Iris pigment epithelial cell (primary cell): ENCODE results near the gene VAT1L.
A peak's percentile ranks its signal among the peaks of the same experiment; 100 is the strongest.
"Not testable (repeated sequence)": the region's sequence is repeated elsewhere in the genome, so short reads cannot be mapped to it uniquely, and the experiment has no call there.

Experiments used
- DNase-seq: peaks from one replicate; pipeline ENCODE4 v3.0.0-alpha.2; 2011; ENCODE audit warnings: low read depth

VAT1L gene

DNA sequence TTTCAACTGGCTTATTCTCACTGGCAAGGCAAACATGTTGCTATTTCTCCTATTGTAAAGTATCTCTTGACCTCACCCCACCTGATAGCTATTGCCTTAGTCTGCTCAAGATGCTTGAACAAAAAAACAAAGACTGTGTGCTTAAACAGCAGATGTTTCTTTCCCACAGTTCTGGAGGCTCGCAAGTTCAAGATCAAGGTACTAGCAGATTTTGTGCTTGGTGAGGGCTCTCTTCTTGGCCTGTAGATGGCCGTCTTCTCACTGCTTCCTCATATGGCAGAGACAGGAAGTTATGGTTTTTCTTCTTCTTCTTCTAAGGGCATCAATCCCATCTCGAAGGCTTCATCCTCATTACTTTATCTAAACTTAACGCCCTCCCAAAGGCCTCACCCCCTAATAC is 124.3 kb downstream of the VAT1L start:
- DNase-seq: no peak

DNA sequence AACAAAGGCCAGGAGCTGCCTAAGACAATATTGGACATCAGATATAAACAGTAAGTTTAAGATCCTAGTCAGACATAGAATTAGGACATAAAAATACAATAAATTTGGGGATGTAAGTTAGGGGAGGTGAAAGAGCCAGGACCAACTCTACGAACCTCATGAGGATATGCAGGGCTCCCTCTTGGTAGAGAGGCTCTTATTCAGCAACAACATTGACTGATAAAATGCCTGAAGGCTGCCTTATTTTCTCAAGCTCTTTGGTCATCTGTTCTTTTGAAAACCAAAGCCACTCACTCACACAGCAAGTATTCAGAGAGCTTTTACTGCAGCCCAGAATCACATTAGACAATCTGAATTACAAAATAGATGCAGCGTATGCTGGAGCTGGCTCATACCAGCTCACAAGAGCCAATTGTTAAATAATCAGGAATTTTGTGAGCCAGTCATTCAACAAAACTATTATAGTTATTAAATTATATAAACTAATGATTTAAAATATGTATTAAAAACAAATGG is 125.4 kb downstream of the VAT1L start:
- DNase-seq: no peak

DNA sequence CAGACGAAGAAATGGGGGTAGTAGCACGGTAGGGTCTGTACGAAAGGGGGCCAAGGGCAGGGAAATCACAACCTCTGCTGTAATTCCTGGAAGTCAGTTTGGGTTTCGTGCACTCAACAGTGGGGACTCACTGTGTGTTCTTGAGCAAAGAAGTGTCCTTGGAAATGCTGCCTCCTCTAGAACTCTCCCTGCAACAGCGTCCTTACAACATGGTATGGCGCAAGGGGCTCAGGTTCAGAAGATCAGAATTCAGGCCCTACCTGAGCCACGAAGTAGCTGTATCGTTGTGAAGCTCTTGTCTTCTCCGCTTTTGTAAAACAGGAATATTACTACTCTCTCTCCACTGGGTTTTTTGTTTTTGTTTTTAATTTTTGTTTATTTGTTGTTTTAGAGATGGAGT is 127.7 kb downstream of the VAT1L start:
- DNase-seq: no peak

DNA sequence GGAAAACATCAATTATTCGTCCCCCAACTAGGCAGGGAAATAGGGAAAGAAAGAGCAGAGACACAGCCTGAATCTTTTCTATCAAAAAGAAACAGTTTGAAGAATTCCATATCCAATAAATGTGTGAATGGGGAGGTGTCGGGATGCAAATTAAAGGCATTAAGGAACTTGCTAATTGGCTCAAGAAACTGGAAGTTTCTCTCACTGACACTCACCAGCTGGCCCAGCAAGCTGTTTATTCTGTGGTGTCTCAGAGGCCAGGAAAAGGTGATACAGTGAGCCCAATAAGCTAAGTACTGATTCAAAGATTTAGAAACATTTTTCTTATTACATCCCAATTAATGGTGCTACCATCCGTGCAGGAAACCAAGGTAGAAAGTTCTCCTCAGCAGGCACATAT is 129.6 kb downstream of the VAT1L start:
- DNase-seq: no peak

GRCh38 chr16:77918809-77919707 is 130.7 kb downstream of the VAT1L start:
- DNase-seq: peak; percentile 72

GRCh38 chr16:77919761-77920415 is 131.5 kb downstream of the VAT1L start:
- no peak for DNase-seq

DNA sequence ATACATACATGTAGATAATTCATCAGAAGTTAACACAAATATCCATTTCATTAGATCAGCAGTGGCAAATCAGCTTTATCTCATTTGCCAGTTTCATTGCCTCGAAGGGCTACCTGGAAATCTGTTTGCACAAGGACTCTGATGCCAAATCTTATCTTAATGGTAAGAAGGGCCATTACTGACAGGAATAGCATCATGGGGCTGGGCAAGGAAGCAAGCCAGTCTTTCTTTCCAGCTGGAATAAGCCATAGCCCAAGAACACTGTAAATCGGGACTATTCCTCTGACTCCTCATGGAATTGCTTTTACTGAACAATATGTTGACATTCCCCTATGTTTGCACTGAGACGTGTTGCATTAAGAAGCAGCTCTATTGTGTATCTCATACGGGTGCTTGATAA is 132.6 kb downstream of the VAT1L start:
- no peak for DNase-seq

DNA sequence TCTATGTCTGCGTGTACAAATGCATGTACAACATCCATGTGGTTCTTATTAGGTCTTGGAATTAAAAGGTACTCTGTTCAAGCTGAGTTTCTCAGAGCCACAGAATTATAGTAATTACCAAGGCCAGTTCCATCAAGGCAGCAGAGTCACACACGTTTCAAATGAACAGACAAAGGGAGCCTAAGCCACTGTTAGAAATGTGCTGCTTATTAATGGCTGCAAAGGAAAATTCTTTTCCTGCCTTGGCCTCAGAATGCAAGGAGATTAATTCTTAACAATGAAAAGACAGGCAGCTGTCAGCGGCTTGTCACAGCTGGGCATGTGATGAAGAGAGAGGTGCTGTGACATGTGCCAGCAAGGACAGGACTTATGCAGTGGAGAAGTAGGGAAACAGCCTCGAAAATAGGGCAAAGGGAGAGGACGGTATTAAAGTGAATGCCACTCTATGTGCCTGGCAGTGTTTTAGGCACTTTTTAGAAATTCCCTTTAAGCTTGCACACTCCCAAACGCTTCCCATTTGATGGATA is 133.9 kb downstream of the VAT1L start:
- DNase-seq: no peak

DNA sequence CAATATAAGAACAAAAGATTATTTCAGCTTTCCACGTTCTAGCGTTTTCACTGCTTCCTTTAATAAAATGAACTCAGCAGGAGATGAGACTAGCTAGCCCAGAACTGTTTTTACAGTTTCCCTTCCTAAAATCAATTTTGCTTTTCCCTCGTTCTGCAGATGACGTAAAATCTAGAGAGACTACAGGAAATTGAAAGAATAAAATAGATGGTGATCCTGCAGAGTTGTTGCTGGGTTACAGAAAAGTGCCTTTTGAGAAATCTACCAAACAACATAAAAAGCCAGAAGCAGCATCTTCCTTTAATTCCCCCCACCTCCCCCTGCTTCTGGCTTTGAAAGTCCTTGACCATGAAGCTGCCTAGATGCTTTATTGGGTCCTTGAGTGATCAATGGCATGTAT is 137.2 kb downstream of the VAT1L start:
- no peak for DNase-seq

GRCh38 chr16:77928096-77928495 is 139.7 kb downstream of the VAT1L start:
- no peak for DNase-seq

GRCh38 chr16:77929004-77929403 is 140.6 kb downstream of the VAT1L start:
- no peak for DNase-seq

- DNase-seq: no peak
Measured at GRCh38 chr16:77931058-77931457, 142.7 kb downstream of the VAT1L start.

- no peak for DNase-seq
Measured at GRCh38 chr16:77937473-77938149, 149.2 kb downstream of the VAT1L start.

DNA sequence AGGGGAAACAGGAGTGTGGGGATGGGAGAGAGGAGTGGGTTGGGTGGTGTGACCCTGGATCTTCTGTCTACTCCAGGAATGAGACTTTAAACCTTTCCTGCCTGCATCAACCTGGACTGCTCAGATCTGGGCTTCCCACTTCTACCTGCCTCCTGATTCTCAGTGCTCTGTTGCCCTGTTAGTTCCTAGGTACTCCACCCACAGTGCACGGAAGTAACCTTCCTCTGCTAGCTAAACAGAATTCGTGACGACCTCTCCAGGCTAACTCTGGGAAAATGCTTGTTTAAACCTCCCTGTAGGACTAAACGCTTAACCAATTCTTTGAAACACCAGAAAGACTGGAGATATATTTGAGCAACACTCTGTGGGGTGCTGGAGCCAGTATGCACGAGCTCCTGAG is 150.5 kb downstream of the VAT1L start:
- DNase-seq: no peak

DNA sequence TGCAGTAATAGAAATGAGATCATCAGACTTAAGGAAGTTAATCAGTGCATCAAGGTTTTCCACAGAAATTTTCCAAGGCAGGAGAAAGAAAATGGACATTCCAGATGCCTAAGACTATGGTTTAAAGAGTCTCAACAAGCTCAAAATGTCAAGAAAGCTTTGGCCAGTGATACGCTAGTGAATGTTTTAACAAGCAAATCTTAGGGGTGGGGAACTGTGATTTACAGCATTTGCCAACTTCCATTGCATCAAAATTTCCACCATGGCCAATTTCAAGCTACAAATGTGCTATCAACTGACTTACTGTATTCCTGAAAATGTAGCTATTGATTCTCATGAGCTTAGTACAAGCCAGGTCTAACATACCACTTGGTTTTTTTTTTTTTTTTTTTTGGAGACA is 151.6 kb downstream of the VAT1L start:
- DNase-seq: no peak

DNA sequence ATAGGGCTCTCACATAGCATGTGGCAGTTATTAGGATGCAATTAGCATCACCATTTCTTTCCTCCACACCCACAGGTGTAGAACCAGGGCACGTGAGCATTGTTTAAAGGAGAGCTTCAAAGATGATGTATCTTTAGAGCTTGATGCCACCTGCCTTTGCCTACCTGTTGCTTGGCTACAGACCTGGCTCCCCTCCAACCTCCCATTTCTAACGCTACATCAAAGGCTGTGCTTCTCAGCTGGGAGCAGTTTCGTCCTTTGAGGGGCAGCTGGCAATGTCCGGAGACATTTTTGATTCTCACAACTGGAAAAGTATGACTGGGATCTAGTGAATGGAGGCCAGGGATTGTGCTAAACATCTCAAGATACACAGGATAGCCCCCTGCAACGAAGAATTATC is 155.4 kb downstream of the VAT1L start:
- no peak for DNase-seq

GRCh38 chr16:77944631-77945030 is 156.3 kb downstream of the VAT1L start:
- no peak for DNase-seq

DNA sequence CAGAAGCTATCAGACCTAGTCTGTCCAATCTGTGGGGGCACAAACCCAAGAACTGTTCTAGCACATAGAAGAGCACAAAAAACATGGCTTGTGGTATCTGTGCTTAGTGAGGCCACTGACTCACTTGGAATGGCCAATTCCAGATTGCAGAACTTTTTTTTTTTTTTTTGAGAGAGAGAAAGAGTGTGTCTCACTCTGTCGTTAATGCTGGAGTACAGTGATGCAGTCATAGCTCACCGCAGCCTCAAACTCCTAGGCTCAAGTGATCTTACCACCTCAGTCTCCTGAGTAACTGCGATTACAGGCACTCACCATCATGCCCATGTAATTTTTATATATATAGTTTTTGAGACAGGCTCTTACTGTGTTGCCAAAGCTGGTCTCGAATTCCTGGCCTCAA is 156.8 kb downstream of the VAT1L start:
- DNase-seq: peak; percentile 15

- no peak for DNase-seq
Measured at GRCh38 chr16:77946823-77947222, 158.5 kb downstream of the VAT1L start.

DNA sequence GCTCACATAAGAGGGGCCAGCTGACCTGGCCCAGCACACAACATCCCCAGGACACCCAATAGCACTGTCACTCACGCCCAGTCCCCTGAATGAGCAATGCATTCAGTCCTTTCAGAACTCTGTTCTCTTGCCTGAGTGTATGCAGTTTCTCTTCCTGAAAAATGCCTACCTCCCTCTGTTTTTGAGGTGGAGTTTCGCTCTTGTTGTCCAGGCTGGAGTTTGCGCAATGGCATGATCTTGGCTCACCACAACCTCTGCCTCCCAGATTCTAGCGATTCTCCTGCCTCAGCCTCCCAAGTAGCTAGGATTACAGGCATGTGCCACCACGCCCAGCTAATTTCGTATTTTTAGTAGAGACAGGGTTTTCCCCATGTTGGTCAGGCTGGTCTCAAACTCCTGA is 159.2 kb downstream of the VAT1L start:
- DNase-seq: not testable (repeated sequence)

DNA sequence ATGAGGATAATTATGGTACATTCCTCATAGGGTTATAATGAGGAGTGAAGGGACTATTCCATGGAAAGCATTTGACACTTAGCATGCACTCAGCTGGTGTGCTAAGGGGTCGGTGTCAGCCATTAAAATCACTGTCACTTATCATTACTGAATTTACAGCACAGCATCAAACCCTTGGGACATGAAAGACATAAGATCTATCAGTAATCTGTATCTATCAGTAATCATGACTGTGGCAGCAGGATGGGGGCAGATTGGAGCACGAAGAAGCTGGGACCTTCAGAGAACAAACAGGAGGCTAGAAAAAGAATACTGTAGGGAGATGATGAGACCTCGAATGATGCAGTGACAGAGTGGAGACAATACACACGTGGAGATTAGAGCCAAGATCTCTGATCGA is 160.5 kb downstream of the VAT1L start:
- no peak for DNase-seq

DNA sequence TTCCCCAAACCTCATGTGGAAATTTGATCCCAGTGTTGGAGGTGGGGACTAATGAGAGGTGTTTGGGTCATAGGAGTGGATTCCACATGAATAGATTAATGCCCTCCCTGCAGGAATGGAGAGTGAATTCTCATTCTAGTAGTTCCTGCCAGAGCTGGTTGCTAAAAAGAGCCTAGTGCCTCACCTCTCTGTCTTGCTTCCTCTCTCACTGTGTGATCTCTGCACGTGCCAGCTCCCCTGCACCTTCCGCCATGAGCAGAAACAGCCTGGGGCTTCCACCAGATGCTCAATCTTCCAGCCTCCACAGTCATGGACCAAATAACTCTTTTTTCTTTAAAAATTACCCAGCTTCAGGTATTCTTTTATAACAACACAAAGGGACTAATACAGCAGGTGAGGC is 161.1 kb downstream of the VAT1L start:
- DNase-seq: no peak

- DNase-seq: peak; percentile 13
Measured at GRCh38 chr16:77951788-77952187, 163.4 kb downstream of the VAT1L start.
